GM18511 (cell line): ENCODE measurements around the gene LRRC63.
"Not testable (repeated sequence)": the region's sequence is repeated elsewhere in the genome, so short reads cannot be mapped to it uniquely, and the experiment has no call there.

Experiments
- ATAC-seq: cut with Tn5 transposase; IDR thresholded peaks from one replicate; pipeline ENCODE4 v1.9.1; 2021; ENCODE audit warnings: mild to moderate bottlenecking, moderate library complexity; ENCODE audit not compliant: unreplicated experiment

The LRRC63 gene, protein sequence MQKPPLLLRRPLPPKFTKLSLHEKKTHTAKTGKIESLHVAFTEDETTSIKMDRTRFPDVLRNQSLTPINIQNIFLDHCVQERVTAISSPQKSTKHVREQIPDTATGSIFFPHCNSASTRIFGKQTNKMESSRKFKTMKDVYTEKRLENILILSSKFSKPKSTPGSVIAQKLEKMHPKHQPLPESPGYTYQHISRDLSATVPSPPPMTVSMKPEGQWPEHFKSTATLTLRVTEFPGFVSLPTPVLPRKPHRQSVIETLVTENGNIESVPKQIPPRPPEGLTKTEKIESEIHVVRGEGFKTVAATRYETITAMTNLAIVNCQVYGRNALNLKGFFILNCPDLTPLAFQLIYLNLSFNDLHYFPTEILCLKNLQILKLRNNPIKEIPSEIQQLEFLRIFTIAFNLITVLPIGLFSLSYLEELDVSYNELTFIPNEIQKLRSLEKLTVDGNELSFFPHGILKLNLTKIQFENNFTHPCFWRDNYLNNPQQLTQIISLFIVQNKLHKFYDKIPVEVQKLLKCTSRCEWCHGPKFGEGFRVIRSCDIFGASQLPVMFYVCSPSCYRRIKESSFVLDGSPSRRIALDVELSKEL

DNA sequence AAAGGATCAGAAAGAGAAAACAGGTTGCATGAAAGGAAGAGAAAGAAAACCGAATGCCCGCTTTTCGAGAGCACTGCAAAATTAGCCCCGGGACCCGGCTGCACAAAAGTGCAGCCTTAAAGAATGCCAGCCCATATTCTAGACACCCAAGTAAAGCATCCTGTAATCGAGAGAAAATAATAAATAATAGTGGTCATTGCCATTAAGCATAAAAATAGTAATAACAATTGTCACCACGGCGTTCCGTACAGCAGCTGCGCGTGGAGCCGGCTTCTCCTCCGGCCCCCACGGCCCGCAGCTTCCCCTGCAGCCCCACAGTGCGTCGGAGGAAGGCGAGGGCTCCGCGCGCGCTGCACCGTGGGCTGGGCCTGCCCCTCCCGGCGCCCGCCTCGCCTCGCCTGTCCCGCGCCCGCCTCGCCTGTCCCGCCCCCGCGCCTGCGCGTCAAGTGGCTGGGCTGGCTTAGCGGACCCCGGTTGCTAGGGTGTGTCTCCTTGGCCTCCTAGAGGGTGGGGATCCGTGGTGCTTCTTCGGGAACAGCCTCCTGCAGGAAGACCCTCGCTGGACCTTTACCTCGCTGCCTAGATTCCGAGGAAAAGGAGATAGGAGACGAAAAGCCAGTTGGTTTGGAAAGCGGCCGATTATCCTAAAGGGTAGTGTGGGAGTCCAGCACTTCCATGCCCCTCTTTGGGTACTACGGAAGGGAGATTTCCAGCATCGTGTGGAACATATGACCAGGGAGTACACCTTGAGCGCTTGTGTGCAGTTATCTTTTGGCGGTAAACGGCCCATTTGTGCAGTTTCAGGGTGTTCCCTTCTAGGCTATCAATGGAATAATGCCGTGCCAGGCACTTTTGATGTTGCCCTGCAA is at the start of gene LRRC63:
Gene LRRC63, plus strand, starts transcription at position 446 of the 869 bp plus-strand sequence. CDS start 1,107 bp downstream, outside the sequence.
- peak; percentile 91 for ATAC-seq

DNA sequence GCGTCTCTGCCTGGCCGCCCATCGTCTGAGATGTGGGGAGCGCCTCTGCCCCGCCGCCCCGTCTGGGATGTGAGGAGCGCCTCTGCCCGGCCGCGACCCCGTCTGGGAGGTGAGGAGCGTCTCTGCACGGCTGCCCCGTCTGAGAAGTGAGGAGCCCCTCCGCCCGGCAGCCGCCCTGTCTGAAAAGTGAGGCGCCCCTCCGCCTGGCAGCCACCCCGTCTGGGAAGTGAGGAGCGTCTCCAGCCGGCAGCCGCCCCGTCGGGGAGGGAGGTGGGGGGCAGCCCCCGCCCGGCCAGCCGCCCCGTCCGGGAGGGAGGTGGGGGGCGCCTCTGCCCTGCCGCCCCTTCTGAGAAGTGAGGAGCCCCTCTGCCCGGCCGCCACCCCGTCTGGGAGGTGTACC is 49.0 kb upstream of the LRRC63 start:
- ATAC-seq: not testable (repeated sequence)

DNA sequence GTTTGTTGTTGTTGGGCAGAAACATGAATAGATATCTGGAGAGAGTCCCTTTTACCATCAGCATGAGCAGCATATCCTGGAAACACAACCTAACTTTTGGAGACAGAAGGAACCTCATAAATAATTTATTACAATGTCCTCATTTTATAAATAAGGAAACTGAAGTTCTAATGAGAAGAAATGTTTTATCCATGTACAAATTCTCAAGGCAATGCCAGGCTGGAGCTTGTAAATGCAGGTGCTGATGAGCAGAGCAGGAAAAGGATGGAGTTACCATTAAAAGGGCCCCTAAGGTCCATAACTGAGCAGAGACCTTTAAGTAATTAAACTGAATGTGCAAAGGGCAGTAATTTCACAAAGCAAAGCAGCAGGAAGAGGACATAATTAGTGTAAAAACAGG is 47.1 kb upstream of the LRRC63 start:
- no peak for ATAC-seq

DNA sequence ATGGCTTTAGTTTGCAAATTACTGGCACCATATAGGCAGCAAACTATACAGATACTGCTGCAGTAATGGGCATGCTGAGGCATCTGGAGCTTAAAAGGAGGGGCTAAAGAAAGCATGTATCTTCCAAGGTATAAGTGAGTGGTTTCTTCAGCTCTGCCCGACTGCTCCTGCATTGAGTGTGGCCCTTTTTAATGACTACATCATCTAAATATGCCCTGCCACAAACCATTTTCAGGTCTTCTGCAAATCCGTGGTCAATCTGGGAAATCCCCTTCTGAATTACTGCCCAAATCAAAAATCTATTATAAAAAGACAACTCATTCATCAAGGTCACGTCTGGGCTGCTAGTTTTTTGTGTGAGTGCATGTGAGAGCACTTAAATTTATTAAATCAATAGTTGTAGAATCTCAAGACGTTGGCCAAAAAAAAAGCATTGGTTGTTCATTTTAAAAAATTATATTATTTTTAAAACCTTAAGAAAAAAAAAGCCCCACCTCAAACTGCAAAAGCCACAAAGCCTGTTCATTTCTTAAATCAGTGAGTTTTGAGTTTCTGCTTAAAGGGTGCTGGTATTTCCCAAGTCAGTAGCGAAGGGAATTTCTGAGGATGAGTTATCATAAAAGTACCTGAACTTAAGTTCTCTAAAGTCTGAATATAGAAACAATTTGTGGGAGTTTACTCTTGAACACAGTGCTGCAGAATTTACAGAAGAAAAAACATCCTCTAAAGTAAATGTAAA is 46.1 kb upstream of the LRRC63 start:
- peak; percentile 66 for ATAC-seq

DNA sequence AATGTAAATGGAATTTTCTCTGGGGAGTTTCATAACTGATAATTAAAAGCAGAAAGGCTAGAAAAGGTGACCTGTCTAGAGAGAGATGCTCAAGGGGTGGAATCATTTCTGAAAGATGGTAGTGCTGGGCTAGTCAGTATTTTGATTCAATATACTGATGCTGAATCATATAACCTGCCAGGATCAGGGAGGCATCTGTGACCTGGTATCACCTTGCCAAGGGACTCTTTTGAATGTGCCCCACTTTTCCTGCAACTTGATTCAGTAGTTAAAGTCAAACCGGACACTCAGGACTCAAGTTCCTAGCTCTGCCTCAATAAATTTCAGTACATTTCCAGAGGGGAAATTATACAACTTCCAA is 45.5 kb upstream of the LRRC63 start:
- peak; percentile 5 for ATAC-seq

DNA sequence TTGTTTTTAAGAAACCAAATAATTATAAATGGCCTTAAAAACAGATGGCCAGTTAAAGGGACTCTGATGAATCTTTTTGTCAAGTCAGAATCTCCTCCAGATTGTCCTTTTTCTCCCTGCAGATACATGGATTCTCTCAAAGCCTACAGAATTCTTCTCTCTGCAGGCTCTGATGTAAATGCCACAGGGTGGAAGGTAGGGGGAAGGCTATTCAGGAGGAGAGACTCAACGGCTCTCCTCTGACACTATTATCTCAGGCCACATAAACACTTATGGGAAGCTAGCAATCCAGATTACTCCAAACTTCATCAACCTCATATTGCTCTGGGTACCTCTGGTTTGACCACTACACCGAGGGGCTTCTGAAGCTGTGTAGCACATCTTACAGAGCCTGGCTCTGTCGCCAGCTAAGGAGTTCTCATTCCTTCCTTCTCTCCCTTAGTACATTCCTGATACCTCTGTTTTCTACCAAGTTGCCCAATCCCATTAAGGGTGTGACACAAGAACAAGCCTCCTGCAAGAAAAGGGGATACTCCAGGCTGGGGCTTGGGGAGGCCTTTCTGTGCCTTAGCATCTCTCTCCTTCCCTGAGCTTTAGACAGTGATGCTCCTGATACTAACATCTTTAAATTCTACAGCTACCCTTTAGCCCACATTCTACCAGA is 44.6 kb upstream of the LRRC63 start:
- ATAC-seq: no peak

DNA sequence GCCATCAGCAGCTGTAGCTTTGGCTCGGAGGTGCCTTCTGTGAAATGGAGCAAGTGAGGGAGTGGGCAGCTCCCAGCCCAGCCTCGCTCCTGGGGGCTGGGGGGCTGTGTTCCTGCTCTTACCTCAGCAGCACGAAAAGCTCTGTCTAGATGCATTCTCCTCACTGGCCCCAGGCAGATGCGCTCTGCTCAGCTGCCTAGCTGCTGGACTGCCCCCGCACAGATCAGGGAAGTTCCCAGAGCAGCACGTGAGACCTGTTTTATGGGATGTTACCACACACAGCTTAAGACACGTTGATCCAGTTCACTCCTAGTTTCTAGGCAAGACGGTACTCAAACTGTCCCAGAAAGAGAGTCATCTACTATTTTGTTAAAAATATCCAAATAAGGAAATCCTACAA is 43.4 kb upstream of the LRRC63 start:
- ATAC-seq: no peak

DNA sequence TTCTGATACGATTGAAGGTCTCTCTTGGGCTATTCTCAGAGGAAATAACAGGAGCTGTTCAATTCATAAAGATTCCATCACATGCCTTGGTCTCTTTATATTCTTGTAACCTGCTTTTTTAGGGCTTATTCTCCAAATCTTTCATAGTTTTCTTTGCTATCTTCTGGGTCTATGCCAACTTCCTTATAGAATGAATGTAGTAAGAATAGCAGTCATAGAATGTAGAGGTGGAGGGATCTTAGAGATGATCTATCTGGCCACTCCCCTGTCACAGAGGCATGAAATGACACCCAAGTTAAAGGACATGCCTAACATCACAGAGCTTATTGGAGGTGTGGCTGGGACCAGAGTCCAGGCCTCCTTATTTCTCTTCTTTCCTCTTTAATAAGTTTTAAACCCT is 42.9 kb upstream of the LRRC63 start:
- ATAC-seq: no peak

DNA sequence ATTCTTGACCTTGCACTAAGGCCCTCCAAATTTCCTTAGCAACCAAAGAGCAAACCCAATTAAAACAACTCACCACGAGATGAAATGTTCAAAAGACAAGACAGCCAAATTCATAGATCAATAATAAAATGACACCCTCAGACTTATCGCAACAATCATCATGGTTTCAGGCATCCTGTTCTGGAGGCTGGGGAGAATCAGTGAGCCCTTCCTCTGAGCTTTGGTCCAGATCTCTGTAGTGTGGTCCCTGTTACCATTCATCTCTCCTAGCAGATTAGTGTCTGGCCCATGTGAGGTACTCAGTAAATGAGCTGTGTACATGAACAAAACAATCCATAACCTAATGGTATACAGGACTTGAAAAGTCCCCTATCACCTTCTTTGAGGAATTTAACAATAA is 42.0 kb upstream of the LRRC63 start:
- no peak for ATAC-seq

DNA sequence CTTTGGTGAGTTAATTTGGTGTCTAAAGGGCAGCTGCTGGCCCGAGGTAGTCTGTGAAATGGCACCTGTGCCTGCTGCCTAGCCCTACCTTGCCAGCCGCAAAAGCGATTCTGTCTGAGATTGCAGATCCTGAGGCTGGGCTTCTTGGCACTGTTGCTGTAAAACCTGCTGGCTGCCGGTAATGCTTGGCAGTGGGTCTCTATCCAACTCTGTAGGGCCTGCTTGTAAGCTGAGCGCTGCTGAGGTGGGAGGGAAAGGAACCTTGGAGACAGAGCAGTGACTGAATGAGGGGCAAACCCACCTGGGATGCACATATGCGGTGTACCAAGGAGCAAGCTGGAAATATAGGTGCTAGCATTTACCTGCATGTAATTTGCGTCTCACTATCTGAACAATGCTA is 41.5 kb upstream of the LRRC63 start:
- no peak for ATAC-seq

DNA sequence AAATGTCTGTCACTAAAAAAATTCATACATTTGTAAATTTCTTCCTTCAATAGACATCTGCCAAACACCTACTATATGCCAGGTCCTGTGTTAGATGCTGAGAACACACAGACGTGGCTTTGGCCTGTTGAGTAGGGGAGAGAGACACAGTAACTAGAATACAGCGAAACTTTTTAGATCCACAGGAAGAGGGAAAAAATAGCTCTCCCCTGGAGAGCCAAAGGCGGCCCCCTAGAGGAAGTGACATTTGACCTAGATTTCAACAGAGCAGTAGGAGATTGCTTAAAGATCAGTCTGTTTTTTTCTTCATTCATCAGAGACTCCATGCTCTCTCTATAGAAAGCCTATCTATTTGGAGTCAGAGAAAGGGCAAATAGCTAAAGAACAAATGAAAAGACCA is 41.0 kb upstream of the LRRC63 start:
- ATAC-seq: no peak

DNA sequence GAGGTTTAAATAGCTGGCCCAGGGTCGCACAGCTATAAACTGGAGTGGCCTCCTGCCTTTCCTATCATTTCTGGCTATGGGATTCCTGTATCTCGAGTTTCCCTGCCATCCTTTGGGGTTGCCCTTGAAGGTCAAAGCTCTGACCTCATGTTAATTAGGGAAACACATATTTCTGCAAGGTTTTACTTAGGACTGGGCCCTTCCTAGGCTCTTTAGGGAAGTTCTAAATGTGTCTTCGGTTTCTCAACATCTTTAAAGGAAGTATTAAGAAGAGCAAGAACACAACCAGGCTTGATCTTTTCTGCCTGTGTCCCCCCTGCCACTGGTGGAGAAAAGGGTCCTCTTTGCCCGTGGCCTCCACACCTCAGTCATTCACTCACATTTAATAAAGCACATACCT is 40.5 kb upstream of the LRRC63 start:
- ATAC-seq: no peak

DNA sequence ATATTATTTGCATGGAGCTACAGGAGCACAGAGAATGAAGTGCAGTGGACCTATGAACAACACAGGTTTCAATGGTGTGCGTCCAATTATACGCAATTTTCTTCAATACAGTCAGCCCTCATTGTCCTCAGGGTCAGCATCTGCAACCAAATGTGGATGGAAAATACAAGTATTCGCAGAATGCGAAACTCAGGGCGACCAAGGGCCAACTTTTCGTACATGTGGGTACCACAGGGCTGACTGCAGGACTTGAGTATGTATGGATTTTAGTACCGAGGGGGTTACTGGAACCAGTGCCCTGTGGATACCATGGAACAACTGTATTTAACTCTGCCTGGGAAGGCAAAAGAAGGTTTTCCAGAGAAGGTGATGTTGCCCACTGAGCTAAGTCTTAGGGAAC is 40.0 kb upstream of the LRRC63 start:
- ATAC-seq: no peak

DNA sequence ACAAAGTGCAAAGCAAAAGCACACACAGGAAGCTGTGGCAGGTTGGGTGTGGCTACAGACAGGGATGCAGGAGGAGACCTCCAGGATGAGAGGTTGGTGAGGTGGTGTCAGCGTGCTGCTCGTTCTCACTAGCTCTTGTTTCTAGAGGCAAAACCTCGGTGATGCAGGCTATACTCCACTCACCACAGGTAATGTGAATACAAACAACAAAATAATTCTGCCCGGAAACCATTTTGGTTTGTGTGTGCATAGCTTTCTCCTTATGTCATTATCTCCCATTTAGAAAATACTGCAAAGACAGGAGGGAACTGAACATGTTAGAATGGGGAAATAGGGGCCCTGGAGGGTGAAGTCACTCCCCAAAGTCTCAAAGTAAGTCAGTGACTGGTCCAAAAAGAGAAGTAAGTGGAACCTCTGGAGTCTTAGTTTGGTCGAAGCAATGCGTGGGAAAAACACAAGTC is 39.2 kb upstream of the LRRC63 start:
- no peak for ATAC-seq

DNA sequence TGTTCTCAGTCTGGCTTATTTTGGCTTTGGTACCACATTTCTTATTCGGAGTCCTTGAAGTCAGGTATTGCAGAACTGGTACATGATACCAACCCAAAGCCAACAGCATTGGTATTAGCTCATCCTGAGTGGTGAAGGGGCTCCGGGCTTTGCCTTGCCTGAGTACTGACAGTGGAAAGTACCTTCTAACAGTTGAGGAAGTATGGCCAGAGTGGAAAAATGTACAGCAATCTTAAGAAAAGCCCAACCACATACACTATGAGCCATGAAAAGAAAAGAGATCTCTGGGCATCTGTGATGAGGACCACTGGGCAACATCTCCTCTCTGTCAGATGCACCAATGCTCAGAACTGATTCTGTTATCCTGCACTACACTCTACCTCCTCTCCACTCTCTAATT is 38.1 kb upstream of the LRRC63 start:
- peak; percentile 42 for ATAC-seq

DNA sequence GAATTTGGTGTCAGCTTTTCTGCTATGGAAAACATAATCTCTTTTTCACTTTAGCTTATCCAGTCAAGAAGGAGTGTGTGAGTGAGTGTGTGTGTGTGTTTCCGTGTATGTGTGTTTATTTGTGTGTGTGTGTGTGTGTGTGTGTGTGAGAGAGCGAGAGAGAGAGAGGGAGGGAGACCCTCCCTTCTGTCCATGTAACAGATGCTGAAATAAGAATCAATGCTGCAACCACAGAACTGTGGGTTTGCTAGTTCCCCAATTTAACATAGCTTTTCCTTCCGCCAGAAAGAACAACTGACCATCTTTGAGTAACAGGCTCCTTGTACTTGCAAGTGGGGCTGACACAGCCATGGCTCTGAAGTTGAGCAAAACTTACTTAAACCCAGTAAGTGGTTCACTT is 35.0 kb upstream of the LRRC63 start:
- ATAC-seq: peak; percentile 58

DNA sequence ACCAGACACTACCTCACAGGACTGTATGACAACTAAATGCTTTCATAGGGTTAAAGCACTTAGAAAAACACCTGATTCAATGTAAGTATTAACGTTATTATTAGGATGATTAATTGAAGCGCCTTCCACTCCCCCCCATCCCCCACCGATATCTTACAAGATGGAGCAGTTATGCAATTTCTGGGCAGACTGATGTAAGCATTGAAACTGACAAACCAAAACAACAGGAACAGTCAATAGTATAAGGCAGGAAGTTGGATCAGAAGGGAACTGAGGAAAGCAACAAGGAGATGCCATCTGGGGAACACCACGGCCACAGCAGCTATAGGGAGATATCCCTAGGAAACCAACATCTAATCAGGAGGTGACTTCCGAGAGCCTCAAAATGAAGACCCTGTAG is 33.6 kb upstream of the LRRC63 start:
- ATAC-seq: no peak

DNA sequence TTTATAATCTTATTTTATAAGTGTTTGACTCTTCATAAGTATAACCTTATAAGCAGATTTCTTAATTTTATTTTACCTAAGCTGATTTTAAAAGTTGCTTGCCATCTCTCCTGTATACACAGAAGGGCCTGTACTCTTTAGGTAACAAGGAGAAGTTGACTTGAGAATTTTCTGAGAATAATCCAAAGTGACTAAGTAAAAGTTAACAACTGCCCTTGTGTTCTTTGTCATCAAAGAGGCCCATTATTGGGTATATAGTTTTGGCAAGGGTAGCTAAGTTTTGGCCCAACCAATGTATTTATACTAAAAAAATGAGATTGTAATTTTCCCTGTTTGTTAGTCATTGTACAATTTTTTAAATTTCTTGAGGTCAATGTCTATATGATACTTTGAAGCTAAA is 32.9 kb upstream of the LRRC63 start:
- ATAC-seq: no peak

DNA sequence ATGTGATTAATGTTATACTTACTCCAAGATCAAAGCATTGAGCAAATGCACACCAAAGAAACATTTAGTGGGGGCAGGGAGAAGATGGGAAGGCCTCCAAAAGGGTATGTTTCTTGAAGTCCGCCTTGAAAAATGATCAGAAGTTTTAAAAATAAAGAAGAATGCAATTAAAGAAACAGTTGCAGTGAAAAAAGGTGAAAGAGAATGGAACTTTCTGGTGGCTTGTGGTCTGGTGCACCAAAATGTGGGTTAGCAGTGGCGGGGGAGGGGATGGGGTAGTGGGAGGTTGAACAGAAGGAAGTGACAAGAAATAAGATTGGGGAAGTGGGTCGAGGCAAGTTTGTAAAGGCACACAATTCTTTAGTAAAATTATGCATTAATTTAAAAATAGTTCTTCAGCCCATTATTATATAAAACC is 32.2 kb upstream of the LRRC63 start:
- no peak for ATAC-seq

DNA sequence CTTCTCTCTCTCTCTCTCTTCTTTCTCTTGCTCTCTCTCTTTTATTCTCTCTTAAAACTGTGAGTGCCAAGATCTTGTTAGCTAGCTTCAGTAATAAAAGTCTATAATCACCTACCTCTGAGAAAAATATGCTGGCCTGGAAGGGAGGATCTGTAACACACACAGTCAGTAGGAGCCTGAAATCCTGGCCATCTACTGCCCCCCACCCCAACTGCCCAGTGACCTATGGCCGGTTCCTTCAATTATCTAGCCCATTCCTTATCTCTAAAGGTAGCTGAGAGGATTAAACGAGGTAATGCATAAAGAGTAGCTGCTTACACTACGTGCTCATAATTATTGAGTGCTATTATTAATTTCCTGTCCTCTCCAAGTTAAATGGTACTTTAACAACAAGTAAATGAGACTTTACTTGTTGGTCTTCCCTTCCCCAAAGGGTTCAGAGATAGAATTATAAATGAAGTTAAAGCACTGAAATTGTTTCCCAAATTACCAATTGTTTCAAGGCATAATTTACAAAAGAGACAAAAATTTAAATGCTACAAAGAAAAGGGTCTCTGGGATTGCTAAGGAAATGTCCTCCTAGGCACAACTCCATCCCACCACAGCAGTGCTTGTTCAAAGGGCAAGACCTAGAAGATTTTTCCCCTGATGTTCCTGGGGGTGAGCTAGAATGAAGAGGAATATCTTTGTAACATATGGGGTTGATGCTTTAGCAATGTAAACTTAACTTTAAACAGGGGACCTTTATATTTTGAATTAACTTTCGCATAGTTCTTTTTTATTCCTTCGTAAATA is 31.6 kb upstream of the LRRC63 start:
- ATAC-seq: no peak
